Panc1 (cell line): ENCODE results near the gene ZNF318. TPM values are rescaled to one million over a fixed set of nuclear protein-coding genes. Genes with fewer than 3 reads are reported as not detected.

Experiments used
- ATAC-seq: fragments of 200-7000 bp; cut with Tn5 transposase; 2 replicates; pipeline ENCODE4 v1.9.1; 2020; ENCODE audit warnings: mild to moderate bottlenecking, moderate library complexity
- BruUV-seq: library from RNA; stranded (reverse); fragments of 400-500 nt; replicated peaks from 2 replicates; lab custom pipeline; 2021; lab: Mats Ljungman, UMichigan
- CTCF ChIA-PET: fragments of 300-600 bp; sonication (Branson Sonifier 250); formaldehyde crosslinking; loops from one replicate; lab custom pipeline; 2022; ENCODE audit warnings: antibody characterized with exemption; lab: Charles Lee
- POLR2A ChIA-PET: fragments of 300-600 bp; sonication (Branson Sonifier 250); formaldehyde crosslinking; loops from one replicate; lab custom pipeline; 2022; ENCODE audit warnings: antibody characterized with exemption; lab: Charles Lee
- DNase-seq: peaks from one replicate; pipeline ENCODE4 v3.0.0-alpha.2; 2010; ENCODE audit warnings: low read depth, low spot score
- H3K27ac ChIP-seq: 2 replicates; pipeline ENCODE4 v1.5.1; 2011; ENCODE audit warnings: mild to moderate bottlenecking, low read length, inconsistent platforms
- H3K27me3 ChIP-seq: fragments of 200-500 bp; sonication (Bioruptor generic); 2 replicates; pipeline ENCODE4 v1.6.0; 2014; ENCODE audit warnings: low read length, inconsistent platforms; ENCODE audit not compliant: control insufficient read depth, insufficient read depth
- H3K36me3 ChIP-seq: fragments of 200-500 bp; sonication (Bioruptor generic); 2 replicates; pipeline ENCODE4 v1.5.1; 2014; ENCODE audit warnings: inconsistent platforms, mild to moderate bottlenecking, low read length, moderate library complexity; ENCODE audit not compliant: control insufficient read depth, insufficient read depth
- H3K4me1 ChIP-seq: 2 replicates; pipeline ENCODE4 v1.5.1; 2011; ENCODE audit warnings: inconsistent platforms, mild to moderate bottlenecking, low read length, moderate library complexity; ENCODE audit not compliant: control insufficient read depth, insufficient read depth
- H3K4me3 ChIP-seq, 2 experiments: 2 replicates each; pipeline ENCODE4 v1.5.1; 2011 to 2012; ENCODE audit warnings: low read depth in 2 of 2, low read length in 2 of 2, mild to moderate bottlenecking in 2 of 2, inconsistent platforms in 1 of 2, moderate library complexity in 1 of 2
- H3K9me3 ChIP-seq: fragments of 200-500 bp; sonication (Bioruptor generic); 2 replicates; pipeline ENCODE4 v1.5.1; 2014; ENCODE audit warnings: low read depth, mild to moderate bottlenecking, inconsistent platforms, low read length, moderate library complexity; ENCODE audit not compliant: control insufficient read depth, insufficient read depth
- CTCF ChIP-seq: fragments of 450-650 bp; IDR thresholded peaks from 2 replicates; pipeline ENCODE4 v1.5.1; 2017; ENCODE audit warnings: mild to moderate bottlenecking
- POLR2AphosphoS5 ChIP-seq: IDR thresholded peaks from 2 replicates; pipeline ENCODE4 v1.6.1; 2012; ENCODE audit warnings: mild to moderate bottlenecking, low read depth, low read length, moderate library complexity
- REST ChIP-seq, 2 experiments: IDR thresholded peaks; 2 replicates each; pipeline ENCODE4 v1.6.1; 2011 to 2012; ENCODE audit warnings: low read depth in 2 of 2, control low read depth in 1 of 2, low read length in 1 of 2, mild to moderate bottlenecking in 1 of 2, moderate library complexity in 1 of 2; ENCODE audit not compliant: insufficient read depth in 1 of 2
- SIN3A ChIP-seq: IDR thresholded peaks from 2 replicates; pipeline ENCODE4 v1.6.1; 2012; ENCODE audit warnings: low read depth, mild to moderate bottlenecking, low read length, moderate library complexity, borderline replicate concordance; ENCODE audit not compliant: insufficient read depth
- TCF7L2 ChIP-seq: IDR thresholded peaks from 2 replicates; pipeline ENCODE4 v1.6.1; 2011; ENCODE audit warnings: mild to moderate bottlenecking, low read depth, low read length, inconsistent platforms
- in situ Hi-C: cut with HindIII; loops from 2 replicates; pipeline ENCODE4 v1.10.0; 2016; ENCODE audit warnings: low sequenced_read_pairs, low pct_unique_long_range_greater_than_20kb
- intact Hi-C: fragments of 100-400 bp; cut with micrococcal nuclease; formaldehyde crosslinking; loops from one replicate; pipeline ENCODE4 v1.10.0; 2022; ENCODE audit not compliant: unreplicated experiment
- total RNA-seq: library from RNA; stranded (reverse); gene quantifications from one replicate; pipeline ENCODE4 v1.2.1, GENCODE V29; 2021; ENCODE audit not compliant: unreplicated experiment

The ZNF318 gene
- total RNA-seq, 1 experiment from 2014 or later, result 28.0 TPM

- Histone ChIP-seq H3K9me3 (no peaks in the 10 kb centered on the region), H3K36me3 (no peaks in the 10 kb centered on the region), H3K27ac (no peak overlapping the region), H3K4me3 (no peak overlapping the region), H3K4me1 (no peaks in the 10 kb centered on the region), H3K27me3 (no peaks in the 10 kb centered on the region; the same call in 1 of the 2 replicates)
- ChIA-PET POLR2A (no interaction called here), CTCF (interaction anchor here (0.5 to 0.7 kb wide), 2 partner anchors 117 to 233 kb away, joined by 4 to 6 read pairs; no protein-coding TSS in a partner anchor)
- ATAC-seq (no peak), DNase-seq (no peak)
- BruUV-seq, result no TSS peak
- in situ Hi-C loops, result no loop called here
- TF ChIP-seq CTCF (no peak), TCF7L2 (no peak), SIN3A (no peak), POLR2AphosphoS5 (no peak), REST (IDR thresholded peaks at IDR 0.05; ENCODE audit: insufficient read depth in 1 of 2, low read depth in 2 of 2, low read length in 1 of 2) (no peak)
- intact Hi-C loops, result no loop called here
Measured at GRCh38 chr6:43396408-43397149, 27.1 kb upstream of the ZNF318 start.

- no peak for DNase-seq
- TF ChIP-seq CTCF (no peak), POLR2AphosphoS5 (no peak), REST (IDR thresholded peaks at IDR 0.05; ENCODE audit: insufficient read depth in 1 of 2, low read depth in 2 of 2, low read length in 1 of 2) (no peak), SIN3A (no peak), TCF7L2 (no peak)
- in situ Hi-C loops (no loop called here), intact Hi-C loops (no loop called here)
- Histone ChIP-seq H3K36me3 (no peaks in the 10 kb centered on the region), H3K4me1 (no peaks in the 10 kb centered on the region), H3K4me3 (no peak overlapping the region), H3K27me3 (no peaks in the 10 kb centered on the region; the same call in 1 of the 2 replicates), H3K9me3 (no peaks in the 10 kb centered on the region), H3K27ac (no peak overlapping the region)
- BruUV-seq, result no TSS peak
- CTCF ChIA-PET, result interaction anchor here (0.6 to 0.7 kb wide), 2 partner anchors 193 to 472 kb away, joined by 3 to 6 read pairs; no protein-coding TSS in a partner anchor
- POLR2A ChIA-PET, result interaction anchor here (0.6 kb wide), 1 partner anchor 149 kb away, joined by 4 read pairs; no protein-coding TSS in a partner anchor
- no peak for ATAC-seq
Measured at GRCh38 chr6:43395776-43396175, 26.3 kb upstream of the ZNF318 start.
